HG03060 (cell line): ENCODE measurements around the gene SMAD9.

Experiments used
- ATAC-seq: cut with Tn5 transposase; IDR thresholded peaks from one replicate; pipeline ENCODE4 v1.9.1; 2021; ENCODE audit warnings: low read depth, moderate number of reproducible peaks; ENCODE audit not compliant: unreplicated experiment

SMAD9 gene

GRCh38 chr13:36870050-36870692, 49.9 kb downstream of the SMAD9 start:
- no peak for ATAC-seq

- ATAC-seq, result no peak
Measured at GRCh38 chr13:36866232-36866631, 53.8 kb downstream of the SMAD9 start.

GRCh38 chr13:36865265-36865664, 54.8 kb downstream of the SMAD9 start:
- no peak for ATAC-seq

- ATAC-seq, result no peak
Measured at GRCh38 chr13:36862722-36863121, 57.3 kb downstream of the SMAD9 start.

- no peak for ATAC-seq
Measured at GRCh38 chr13:36862002-36862685, 57.9 kb downstream of the SMAD9 start.

- ATAC-seq, result no peak
Measured at GRCh38 chr13:36859259-36859658, 60.8 kb downstream of the SMAD9 start.

- ATAC-seq, result no peak
Measured at GRCh38 chr13:36858290-36858689, 61.7 kb downstream of the SMAD9 start.

- ATAC-seq, result no peak
Measured at GRCh38 chr13:36857253-36857652, 62.8 kb downstream of the SMAD9 start.

GRCh38 chr13:36850790-36851438, 69.1 kb downstream of the SMAD9 start:
- ATAC-seq, result no peak

- ATAC-seq, result no peak
Measured at GRCh38 chr13:36848199-36848982, 71.6 kb downstream of the SMAD9 start.

GRCh38 chr13:36847606-36848005, 72.4 kb downstream of the SMAD9 start:
- ATAC-seq, result no peak

- ATAC-seq, result no peak
Measured at GRCh38 chr13:36841391-36841790, 78.6 kb downstream of the SMAD9 start.

- no peak for ATAC-seq
Measured at GRCh38 chr13:36840718-36841250, 79.3 kb downstream of the SMAD9 start.

- no peak for ATAC-seq
Measured at GRCh38 chr13:36839981-36840380, 80.1 kb downstream of the SMAD9 start.

- no peak for ATAC-seq
Measured at GRCh38 chr13:36839281-36839680, 80.8 kb downstream of the SMAD9 start.

- no peak for ATAC-seq
Measured at GRCh38 chr13:36837354-36838092, 82.5 kb downstream of the SMAD9 start.

GRCh38 chr13:36834299-36834698, 85.7 kb downstream of the SMAD9 start:
- ATAC-seq, result no peak

GRCh38 chr13:36831291-36831690, 88.7 kb downstream of the SMAD9 start:
- no peak for ATAC-seq

GRCh38 chr13:36829753-36830152, 90.3 kb downstream of the SMAD9 start:
- no peak for ATAC-seq

GRCh38 chr13:36822785-36823184, 97.3 kb downstream of the SMAD9 start:
- no peak for ATAC-seq
